Measurements from ENCODE around the gene C16orf92. TPM values are rescaled to one million over a fixed set of nuclear protein-coding genes. Genes with fewer than 3 reads are reported as not detected.

The C16orf92 gene
- total RNA-seq, 2 donors from 2014 or later, result not detected

DNA sequence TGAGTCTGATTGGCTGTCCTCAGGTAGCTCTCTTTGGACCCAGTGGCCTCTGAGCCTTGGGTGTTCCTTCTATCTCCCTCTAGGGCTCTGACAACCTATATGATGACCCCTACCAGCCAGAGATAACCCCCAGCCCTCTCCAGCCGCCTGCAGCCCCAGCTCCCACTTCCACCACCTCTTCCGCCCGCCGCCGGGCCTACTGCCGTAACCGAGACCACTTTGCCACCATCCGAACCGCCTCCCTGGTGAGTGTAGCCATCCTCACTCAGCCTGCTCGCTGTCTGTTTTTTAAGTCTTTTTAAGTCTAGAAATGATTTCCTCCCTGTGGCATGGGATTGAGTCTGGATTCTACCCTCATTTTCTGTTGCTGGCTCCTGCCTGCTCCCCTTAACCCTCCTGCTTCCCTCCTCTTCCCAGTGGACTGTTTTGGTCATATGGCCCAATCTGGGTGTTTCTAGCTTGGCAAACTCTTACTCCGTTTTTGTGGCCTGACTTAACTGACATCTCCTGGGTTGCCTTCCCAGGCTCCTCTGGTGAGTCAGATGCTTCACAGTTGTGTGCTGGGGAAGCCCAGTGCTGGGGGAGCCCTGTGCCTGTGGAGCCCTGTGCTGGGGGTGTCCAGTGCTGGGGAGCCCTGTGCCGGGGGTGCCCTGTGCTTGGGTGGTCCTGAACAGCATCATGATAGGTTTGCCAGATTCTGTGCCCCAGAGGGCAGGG is 39.4 kb upstream of the C16orf92 start:
- Mint-ChIP-seq H3K4me3 (no peak overlapping the region), H3K36me3 (ENCODE audit: low read depth) (peaks cover 74% of the 10 kb centered on the region), H3K27me3 (ENCODE audit: insufficient read depth) (no peaks in the 10 kb centered on the region), H3K4me1 (no peaks in the 10 kb centered on the region), H3K27ac (no peak overlapping the region), H3K9me3 (no peaks in the 10 kb centered on the region)
- no peak overlapping the region for H3K9ac ChIP-seq (ENCODE audit: extremely low read depth, low read length, poor library complexity, severe bottlenecking)
- H3K4me3 ChIP-seq (ENCODE audit: low read length), result no peak overlapping the region
- peaks cover 90% of the 10 kb centered on the region for H3K36me3 ChIP-seq (ENCODE audit: control insufficient read depth, insufficient read depth, low read length)
- no peak overlapping the region for H3K27ac ChIP-seq (ENCODE audit: low read depth, low read length)
- 92 to 100% methylated on average over 11 to 12 of the region's 12 CpGs for WGBS, 2 experiments (ENCODE audit: insufficient coverage in 1 of 2, insufficient read length in 1 of 2)
- DNase-seq, result no peak
- H3K9me3 ChIP-seq (ENCODE audit: control insufficient read depth, low read length), result no peaks in the 10 kb centered on the region
- no peaks in the 10 kb centered on the region for H3K4me1 ChIP-seq (ENCODE audit: control insufficient read depth, insufficient read depth, low read length)
- H3K27me3 ChIP-seq (ENCODE audit: control insufficient read depth, insufficient read depth, low read length, poor library complexity, severe bottlenecking), result no peaks in the 10 kb centered on the region
- TF ChIP-seq, protein P1, sequence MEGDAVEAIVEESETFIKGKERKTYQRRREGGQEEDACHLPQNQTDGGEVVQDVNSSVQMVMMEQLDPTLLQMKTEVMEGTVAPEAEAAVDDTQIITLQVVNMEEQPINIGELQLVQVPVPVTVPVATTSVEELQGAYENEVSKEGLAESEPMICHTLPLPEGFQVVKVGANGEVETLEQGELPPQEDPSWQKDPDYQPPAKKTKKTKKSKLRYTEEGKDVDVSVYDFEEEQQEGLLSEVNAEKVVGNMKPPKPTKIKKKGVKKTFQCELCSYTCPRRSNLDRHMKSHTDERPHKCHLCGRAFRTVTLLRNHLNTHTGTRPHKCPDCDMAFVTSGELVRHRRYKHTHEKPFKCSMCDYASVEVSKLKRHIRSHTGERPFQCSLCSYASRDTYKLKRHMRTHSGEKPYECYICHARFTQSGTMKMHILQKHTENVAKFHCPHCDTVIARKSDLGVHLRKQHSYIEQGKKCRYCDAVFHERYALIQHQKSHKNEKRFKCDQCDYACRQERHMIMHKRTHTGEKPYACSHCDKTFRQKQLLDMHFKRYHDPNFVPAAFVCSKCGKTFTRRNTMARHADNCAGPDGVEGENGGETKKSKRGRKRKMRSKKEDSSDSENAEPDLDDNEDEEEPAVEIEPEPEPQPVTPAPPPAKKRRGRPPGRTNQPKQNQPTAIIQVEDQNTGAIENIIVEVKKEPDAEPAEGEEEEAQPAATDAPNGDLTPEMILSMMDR (conservative IDR thresholded peaks at IDR 0.05), result no peak

DNA sequence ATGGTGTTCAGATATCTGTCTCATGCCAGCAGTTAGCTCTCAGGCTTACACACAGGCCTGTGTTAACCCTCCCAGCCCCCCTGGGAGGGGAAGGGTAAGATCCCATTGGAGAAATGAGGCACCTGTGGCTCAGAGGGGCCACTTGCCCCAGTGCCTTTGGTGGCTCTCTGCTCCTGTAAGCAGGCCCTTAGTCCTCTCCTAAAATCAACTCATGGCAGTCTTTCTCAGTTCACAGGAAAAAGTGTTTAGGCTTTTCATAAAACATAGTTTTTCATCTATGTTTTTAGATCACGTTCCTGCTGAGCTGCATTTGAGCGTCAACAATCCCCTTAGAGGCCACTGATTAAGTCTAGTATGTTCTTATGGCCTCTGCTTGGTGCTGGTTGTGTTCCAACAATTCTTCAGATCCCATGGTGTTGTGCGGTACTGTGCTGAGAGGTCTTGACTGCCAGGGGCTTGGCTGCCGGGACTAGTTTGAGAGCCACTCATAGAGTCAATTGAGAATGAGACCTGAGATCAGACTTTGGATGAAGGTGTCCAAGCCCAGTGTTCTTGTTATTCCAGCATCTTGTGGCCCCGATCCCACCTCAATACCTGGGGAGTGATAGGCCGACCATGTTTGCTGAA is 38.7 kb upstream of the C16orf92 start:
- H3K9me3 Mint-ChIP-seq, result no peaks in the 10 kb centered on the region
- H3K36me3 ChIP-seq (ENCODE audit: control insufficient read depth, insufficient read depth, low read length), result peaks cover 90% of the 10 kb centered on the region

GRCh38 chr16:29984764-29985147 is 38.2 kb upstream of the C16orf92 start:
- TF ChIP-seq, protein P1 (conservative IDR thresholded peaks at IDR 0.05), result no peak
- 93 to 100% methylated on average over 2 to 4 of the region's 5 CpGs for WGBS, 2 experiments (ENCODE audit: insufficient coverage in 1 of 2, insufficient read length in 1 of 2)
- no peaks in the 10 kb centered on the region for H3K27me3 ChIP-seq (ENCODE audit: control insufficient read depth, insufficient read depth, low read length, poor library complexity, severe bottlenecking)
- no peak overlapping the region for H3K27ac ChIP-seq (ENCODE audit: low read depth, low read length)
- Mint-ChIP-seq H3K4me3 (no peak overlapping the region), H3K27me3 (ENCODE audit: insufficient read depth) (no peaks in the 10 kb centered on the region), H3K9me3 (no peaks in the 10 kb centered on the region), H3K27ac (no peak overlapping the region), H3K36me3 (ENCODE audit: low read depth) (peaks cover 69% of the 10 kb centered on the region), H3K4me1 (no peaks in the 10 kb centered on the region)
- H3K9me3 ChIP-seq (ENCODE audit: control insufficient read depth, low read length), result no peaks in the 10 kb centered on the region
- H3K9ac ChIP-seq (ENCODE audit: extremely low read depth, low read length, poor library complexity, severe bottlenecking), result no peak overlapping the region
- H3K4me1 ChIP-seq (ENCODE audit: control insufficient read depth, insufficient read depth, low read length), result no peaks in the 10 kb centered on the region
- no peak overlapping the region for H3K4me3 ChIP-seq (ENCODE audit: low read length)
- DNase-seq, result no peak
- H3K36me3 ChIP-seq (ENCODE audit: control insufficient read depth, insufficient read depth, low read length), result peaks cover 90% of the 10 kb centered on the region

More for the DNA sequence above, 38.7 kb upstream of the C16orf92 start:
- no peak for DNase-seq
- peaks cover 70% of the 10 kb centered on the region for H3K36me3 Mint-ChIP-seq (ENCODE audit: low read depth)
- no peak overlapping the region for H3K27ac ChIP-seq (ENCODE audit: low read depth, low read length)
- no peaks in the 10 kb centered on the region for H3K27me3 ChIP-seq (ENCODE audit: control insufficient read depth, insufficient read depth, low read length, poor library complexity, severe bottlenecking)
- H3K4me1 ChIP-seq (ENCODE audit: control insufficient read depth, insufficient read depth, low read length), result no peaks in the 10 kb centered on the region
- H3K27me3 Mint-ChIP-seq (ENCODE audit: insufficient read depth), result no peaks in the 10 kb centered on the region
- H3K4me3 Mint-ChIP-seq, result no peak overlapping the region
- TF ChIP-seq, protein P1 (conservative IDR thresholded peaks at IDR 0.05), result no peak
- no peak overlapping the region for H3K9ac ChIP-seq (ENCODE audit: extremely low read depth, low read length, poor library complexity, severe bottlenecking)
- no peak overlapping the region for H3K27ac Mint-ChIP-seq
- H3K9me3 ChIP-seq (ENCODE audit: control insufficient read depth, low read length), result no peaks in the 10 kb centered on the region
- WGBS, 2 experiments (ENCODE audit: insufficient coverage in 1 of 2, insufficient read length in 1 of 2), result 97 to 98% methylated on average over 3 to 6 of the region's 6 CpGs
- no peaks in the 10 kb centered on the region for H3K4me1 Mint-ChIP-seq
- H3K4me3 ChIP-seq (ENCODE audit: low read length), result no peak overlapping the region

Data from endodermal cell (in vitro differentiated cells).